Hepatocyte (in vitro differentiated cells): Measurements from ENCODE around the gene CAPG.

Experiments used
- CTCF ChIP-seq: fragments of 200-600 bp; sonication (generic); IDR thresholded peaks from 2 replicates; pipeline ENCODE4 v1.5.1; 2016; ENCODE audit warnings: antibody characterized with exemption, mild to moderate bottlenecking; ENCODE audit not compliant: poor library complexity
- EZH2 ChIP-seq: fragments of 200-600 bp; sonication (generic); IDR thresholded peaks from 2 replicates; pipeline ENCODE4 v1.6.1; 2016; ENCODE audit warnings: antibody characterized with exemption, mild to moderate bottlenecking, borderline replicate concordance
- EZH2phosphoT487 ChIP-seq: fragments of 200-600 bp; sonication (generic); IDR thresholded peaks from one replicate; pipeline ENCODE4 v1.6.1; 2018; ENCODE audit warnings: antibody characterized with exemption, mild to moderate bottlenecking, low read depth, moderate library complexity; ENCODE audit not compliant: unreplicated experiment, severe bottlenecking

GRCh38 chr2:85388878-85389538, 21.2 kb downstream of the CAPG start:
- TF ChIP-seq EZH2 (no peak), CTCF (no peak), EZH2phosphoT487 (no peak)
